Effector CD8-positive, alpha-beta T cell (primary cell): ENCODE data around the gene CELF4.
"Not testable (repeated sequence)": the region's sequence is repeated elsewhere in the genome, so short reads cannot be mapped to it uniquely, and the experiment has no call there.

Source experiments
- DNase-seq: peaks from one replicate; lab custom pipeline; 2025; lab: John Stamatoyannopoulos, UW

Gene CELF4

GRCh38 chr18:37358061-37358460, 207.5 kb downstream of the CELF4 start:
- not testable (repeated sequence) for DNase-seq

GRCh38 chr18:37355772-37356171, 209.8 kb downstream of the CELF4 start:
- no peak for DNase-seq

DNA sequence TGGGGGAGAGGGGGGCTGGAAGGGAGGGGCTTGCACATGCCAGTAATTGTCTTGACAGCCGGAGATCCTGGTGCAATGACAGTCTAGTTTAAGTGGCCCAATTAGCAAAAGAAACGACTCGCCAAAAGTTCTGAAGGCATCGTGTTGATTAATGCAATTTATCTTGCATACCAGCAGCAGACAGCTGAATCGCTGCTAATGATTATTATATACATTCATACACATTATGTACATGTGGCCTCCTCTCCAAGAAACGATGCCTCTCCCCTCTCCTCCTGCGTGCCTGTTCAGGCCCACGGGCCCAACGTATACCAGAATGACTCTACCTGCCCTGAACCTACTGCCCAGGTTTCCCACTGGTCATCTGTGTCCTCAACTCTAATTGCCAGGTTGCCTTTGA, 214.5 kb downstream of the CELF4 start:
- no peak for DNase-seq

GRCh38 chr18:37348729-37349128, 216.9 kb downstream of the CELF4 start:
- no peak for DNase-seq

DNA sequence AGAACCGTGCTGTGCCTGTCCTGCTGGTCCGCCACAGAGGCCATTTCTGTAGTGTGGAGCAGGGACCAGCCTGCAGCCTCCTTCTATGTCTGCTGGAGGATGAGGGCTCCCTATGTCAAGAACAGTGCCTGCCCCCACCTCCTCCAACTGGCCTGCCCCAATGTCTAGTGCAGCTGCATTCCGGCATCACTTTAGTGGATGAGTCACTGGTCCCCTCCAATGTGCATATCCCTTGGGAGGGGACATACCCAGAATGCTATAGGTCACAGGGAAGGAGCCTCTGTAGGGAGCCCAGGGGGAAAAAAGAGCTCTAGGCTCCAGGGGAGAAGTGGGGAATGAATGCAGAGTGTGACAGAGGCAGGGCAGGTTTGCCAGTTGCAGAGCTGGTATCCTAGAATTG, 219.6 kb downstream of the CELF4 start:
- no peak for DNase-seq

- DNase-seq: no peak
These were observed 222.1 kb downstream of the CELF4 start for GRCh38 chr18:37343542-37343851.

DNA sequence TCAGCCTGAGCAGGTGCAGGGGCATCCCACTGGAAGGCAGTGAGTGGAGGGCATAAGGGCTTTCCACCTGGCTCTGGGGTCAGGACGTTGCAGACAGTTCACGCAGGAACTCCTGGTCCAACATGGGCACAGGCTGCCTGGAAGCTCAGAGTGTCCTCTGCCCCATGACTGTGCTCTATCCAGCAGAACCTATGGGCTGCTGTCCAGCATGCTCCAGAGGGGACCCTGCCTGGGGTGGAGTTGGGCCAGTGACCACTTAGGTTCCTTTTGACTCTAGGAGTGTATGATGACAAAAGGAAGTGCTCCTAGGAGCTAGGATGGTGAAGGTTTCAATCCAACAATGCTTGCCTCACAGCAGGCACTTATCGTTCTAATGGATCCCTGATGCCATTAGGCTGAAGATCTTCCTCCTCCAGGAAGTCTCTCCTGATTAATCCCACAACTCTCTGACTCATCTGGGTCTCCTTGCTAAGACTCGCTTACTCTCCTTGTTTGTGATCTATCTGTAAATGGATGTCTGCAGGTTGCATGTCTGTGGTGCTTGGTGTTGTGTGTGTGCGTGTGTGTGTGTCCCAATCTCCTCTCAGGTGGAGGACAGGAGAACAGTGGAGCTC, 224.0 kb downstream of the CELF4 start:
- no peak for DNase-seq

GRCh38 chr18:37341016-37341415, 224.6 kb downstream of the CELF4 start:
- no peak for DNase-seq

- no peak for DNase-seq
These were observed 225.8 kb downstream of the CELF4 start for GRCh38 chr18:37339701-37340215.

- no peak for DNase-seq
These were observed 228.9 kb downstream of the CELF4 start for GRCh38 chr18:37336568-37337285.

- DNase-seq: no peak
These were observed 230.2 kb downstream of the CELF4 start for GRCh38 chr18:37335409-37335736.

DNA sequence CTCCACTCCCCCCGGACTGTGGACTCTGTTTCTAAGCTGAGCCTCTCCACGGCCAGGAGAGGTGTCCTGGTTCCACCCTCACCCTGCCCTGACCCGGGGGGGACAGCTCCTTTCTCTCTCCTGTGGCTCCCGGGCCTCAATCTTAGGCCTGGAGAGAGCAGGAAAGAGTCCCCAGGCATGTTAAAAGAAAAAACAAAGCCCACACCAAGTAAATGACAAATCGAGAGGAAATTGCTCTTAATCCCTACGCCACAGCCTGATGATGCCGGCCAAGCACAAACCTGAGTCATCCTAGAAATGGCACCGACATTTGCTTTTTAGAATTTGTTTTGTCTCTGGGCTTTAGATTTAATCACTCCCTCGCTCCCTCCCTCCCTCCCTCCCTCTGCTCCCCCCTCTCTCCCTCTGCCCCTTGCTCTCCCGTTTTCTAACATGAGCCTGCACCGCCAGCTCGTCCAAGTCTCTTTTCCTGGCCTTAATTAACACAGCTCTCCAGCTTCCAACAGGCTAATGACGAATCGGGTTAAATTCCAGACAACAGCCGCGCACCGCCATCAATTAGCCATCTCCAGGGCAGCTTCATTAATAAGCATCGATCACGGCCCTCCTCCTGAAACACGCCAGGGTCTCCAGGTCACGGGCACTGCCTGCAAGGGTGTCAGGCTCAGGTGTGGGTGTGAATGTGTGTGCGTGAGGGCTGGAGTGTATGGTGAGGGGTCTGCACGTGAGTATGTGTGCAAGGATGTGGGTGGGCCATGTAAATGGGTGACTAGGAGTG, 230.8 kb downstream of the CELF4 start:
- DNase-seq: no peak

DNA sequence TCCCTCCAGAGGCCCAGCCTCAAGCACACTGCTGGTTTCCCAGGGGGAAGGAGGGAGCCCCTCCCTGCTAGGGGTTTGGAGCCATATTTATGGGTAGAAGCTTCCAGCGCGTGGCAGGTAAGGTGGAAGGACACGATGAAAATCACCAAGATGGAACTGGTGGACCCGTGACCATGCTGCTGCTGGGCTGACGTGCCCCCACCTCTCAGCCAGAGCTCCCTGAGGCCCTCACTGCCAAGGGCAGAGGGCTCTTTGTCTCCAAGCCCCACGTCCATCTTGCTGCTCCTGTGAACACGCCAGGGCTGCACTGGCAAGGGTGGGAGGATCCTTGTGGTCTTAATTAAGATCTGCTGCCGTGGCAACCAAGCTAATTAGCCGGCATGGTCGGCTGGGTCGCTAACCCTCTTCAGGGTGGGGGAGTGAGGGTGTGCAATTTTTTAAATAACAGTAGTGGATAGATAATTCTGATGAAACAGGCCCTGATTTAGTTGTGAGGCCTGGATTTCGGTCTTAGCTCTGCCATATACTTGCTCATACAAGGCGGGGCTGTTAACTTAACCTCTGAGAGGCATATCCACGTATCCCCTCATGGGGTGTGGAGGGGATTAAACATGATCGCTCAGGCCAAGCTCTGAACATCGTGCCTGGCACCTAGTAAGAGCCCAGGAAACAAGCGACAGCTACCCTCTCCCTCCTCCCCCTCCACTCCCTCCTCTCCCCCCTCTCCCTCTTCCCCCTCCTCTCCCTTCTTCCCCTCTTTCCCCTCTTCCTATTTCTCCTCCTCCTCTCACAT, 232.8 kb downstream of the CELF4 start:
- no peak for DNase-seq

- no peak for DNase-seq
These were observed 233.4 kb downstream of the CELF4 start for GRCh38 chr18:37332219-37332618.

DNA sequence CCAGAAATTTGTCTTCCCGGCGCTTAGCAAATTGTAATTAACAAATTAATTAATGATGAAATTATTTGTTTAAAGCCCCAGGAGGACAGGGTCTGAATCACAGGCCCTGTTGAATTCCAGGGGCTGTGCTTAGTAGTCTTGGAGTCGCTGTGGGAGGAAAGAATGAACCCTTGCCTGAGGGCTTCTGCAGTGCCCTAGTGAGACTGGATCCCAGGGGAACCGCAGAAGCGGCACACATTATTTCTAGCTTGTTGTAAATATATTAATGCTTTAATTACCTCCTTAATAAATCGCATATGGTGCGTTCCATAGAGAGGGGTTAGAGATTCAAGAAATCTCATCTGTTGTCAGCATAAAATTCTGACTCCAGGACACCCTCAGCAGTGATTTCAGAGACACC, 235.4 kb downstream of the CELF4 start:
- DNase-seq: no peak

GRCh38 chr18:37328946-37329719, 236.5 kb downstream of the CELF4 start:
- no peak for DNase-seq

DNA sequence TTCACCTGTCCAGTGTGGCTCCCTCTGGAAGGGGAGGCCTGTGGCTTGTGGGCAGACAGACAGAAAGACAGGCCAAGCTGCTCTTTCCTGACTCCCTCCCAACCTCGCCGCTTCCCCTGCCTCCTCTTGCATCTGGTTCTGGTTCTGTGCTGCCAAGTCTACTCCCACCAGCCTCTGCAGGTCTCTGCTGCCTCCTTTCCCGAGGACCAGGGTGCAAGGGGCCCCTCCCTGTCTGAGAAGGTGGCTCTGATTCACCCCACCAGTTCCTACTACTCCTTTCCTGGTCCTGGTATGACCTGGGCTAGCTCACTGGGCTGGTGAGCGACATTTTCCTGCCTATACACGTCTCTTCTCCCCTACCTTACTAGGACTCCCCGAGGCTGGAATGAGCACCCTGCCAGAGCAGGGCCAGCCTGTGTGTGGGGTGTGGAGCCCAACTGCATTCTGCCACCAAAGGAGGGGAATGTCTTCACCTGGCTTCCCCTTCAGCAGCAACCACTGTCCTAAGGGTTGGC, 238.5 kb downstream of the CELF4 start:
- DNase-seq: no peak

GRCh38 chr18:37322492-37323035, 243.0 kb downstream of the CELF4 start:
- no peak for DNase-seq

DNA sequence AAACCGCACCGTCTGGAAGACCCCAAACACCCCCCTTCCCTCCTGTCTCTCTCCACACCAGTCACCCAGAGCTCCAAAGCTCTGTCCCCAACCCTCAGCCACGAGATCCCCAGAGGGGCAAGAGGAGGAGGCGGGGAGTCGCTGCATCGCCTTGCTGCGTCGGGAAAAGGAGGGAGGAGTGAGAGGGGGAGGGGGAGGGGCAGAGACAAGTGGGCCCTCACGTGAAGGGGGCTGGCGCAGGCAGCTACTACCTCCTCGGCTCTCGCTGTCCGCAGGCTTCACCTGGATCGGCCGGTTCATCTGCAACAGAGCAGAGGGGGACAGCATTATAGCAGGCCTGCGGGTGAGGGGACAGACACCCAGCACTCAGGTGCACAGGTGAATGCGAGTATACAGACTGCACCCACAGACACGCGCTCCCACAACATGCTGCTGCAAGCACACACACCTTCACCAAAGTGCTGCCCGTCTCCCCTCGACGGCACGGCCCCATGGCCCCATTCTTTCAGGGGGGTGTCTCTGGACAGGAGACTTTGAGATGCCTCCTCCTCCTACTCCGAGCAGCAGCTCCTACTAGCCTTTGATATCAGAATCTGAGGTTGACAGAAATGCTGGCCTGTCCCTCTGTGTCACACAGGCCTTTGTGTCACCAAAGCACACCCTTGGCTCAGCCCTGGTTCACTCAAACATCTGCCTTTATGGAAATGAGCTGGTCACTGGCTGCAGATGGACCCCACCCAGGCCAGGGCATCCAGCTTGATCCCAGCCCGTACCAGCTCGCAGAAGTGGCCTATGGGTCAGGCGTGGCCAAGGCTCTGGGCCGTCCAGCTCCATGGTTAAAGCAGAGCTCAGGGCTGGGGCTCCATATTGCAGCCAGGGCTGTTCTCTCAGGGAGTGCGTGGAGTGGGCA, 243.8 kb downstream of the CELF4 start:
- no peak for DNase-seq

- no peak for DNase-seq
These were observed 245.3 kb downstream of the CELF4 start for GRCh38 chr18:37320317-37320716.
